Hippocampal formation (tissue), 2 donors: ENCODE data around the gene PRM1.

ENCODE experiments used
- DNase-seq, 2 donors: peaks; one replicate each; lab custom pipeline; 2025; lab: John Stamatoyannopoulos, UW

The PRM1 gene

DNA sequence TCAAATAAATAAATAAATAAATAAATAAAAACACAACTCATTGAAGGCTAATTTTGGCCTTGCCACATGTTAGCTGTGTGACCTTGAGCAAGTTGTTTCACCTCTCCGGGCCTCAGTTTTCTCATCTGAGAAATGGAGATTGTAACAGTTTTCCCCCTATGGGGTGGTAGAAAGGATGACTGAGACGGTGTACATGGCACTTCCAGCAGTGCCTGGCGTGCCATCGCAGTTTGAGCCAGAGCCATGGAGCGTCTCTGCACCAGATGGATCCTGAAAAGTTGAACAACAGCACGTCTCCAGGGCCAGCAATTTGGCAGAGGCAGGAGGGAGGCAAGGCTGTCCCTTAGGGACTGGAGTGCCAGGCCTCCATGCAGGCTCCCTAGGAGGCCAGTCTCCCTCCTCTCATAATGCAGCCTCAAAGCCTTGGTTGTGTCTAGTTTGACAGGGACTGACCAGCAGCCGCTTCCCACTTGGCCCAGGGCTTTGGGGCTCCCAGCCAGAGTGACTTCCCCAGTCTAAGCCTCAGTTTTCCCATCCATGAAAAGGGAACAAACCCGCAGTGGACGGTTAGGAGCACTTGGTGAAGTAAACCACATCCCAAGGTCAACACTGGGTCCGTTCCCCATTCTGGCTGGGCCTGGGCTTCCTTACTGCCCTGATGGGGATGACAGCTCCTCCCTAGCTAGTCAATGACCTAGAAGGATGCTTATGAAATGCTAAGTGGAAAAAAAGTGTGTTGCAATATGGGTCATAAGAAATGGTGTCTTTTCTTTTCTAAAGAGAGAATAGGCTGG is 44.5 kb downstream of the PRM1 start:
- DNase-seq, result no peak

DNA sequence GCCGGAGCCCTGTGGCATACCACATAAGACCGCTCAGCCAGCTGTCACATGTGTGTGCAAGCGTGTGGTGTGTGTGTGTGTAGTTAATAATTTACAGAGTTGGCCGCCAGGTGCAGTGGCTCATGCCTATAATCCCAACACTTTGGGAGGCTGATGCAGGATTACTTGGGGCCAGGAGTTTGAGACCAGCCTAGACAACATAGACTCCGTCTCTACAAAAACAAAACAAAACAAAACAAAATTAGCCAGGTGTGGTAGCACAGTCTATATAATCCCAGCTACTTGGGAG is 45.5 kb downstream of the PRM1 start:
- DNase-seq, result no peak

DNA sequence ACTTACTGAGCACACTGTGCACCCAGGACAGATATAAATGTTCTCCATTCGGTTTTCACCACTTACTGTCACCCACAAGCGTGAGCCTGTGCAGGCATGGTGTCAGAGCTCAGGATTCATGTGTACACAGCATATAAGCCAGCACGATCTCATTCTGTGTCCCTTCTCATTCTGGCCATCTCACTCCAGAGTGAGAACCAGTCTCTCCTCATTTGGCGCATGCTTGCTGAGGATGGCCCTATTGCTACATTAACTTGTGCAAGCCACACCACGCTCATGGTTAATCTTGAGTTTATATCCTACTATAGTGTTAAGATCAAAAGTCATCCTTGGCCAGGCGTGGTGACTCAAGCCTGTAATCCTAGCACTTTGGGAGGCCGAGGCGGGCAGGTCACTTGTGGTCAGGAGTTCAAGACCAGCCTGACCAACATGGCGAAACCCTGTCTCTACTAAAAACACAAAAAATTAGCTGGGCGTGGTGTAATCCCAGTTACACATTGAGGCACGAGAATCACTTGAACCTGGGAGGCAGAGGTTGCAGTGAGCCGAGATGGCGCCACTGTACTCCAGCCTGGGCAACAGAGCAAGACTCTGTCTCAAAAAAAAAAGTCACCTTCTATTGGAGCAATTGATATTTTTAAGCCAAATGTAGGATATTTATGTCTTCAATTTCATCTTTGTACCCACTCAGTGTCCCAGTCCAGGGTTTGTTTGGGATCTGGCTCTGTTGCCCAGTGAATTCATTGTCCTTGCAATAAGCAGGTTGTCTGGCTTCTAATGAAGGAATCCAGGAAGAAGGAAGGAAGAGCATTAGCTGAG is 46.0 kb downstream of the PRM1 start:
- DNase-seq, result no peak

DNA sequence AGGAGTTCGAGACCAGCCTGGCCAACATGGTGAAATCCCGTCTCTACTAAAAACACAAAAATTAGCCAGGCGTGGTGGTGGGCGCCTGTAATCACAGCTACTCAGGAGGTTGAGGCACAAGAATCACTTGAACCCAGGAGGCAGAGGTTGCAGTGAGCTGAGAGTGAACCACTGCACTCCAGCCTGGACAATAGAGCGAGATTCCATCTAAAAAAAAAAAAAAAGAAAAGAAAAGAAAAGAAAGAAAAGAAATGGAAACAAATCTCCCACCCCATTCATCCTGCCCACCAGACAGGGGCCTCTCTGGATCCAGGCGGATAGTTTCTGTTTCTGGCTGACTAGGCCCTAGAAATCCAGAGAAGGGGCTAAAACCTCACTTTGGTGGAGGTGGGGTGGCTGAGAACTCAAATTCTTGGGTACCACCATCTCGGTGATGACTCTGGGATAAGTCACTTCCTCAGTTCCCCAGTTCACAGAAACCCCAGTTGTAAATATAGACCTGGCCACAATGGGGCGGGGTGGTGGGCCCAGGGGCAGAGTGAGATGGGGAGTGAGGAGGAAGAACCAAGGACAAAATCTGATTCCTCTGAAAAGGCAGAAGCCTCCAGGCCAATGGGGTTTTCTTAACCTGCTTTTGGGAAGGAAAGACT is 47.3 kb downstream of the PRM1 start:
- DNase-seq, result no peak

DNA sequence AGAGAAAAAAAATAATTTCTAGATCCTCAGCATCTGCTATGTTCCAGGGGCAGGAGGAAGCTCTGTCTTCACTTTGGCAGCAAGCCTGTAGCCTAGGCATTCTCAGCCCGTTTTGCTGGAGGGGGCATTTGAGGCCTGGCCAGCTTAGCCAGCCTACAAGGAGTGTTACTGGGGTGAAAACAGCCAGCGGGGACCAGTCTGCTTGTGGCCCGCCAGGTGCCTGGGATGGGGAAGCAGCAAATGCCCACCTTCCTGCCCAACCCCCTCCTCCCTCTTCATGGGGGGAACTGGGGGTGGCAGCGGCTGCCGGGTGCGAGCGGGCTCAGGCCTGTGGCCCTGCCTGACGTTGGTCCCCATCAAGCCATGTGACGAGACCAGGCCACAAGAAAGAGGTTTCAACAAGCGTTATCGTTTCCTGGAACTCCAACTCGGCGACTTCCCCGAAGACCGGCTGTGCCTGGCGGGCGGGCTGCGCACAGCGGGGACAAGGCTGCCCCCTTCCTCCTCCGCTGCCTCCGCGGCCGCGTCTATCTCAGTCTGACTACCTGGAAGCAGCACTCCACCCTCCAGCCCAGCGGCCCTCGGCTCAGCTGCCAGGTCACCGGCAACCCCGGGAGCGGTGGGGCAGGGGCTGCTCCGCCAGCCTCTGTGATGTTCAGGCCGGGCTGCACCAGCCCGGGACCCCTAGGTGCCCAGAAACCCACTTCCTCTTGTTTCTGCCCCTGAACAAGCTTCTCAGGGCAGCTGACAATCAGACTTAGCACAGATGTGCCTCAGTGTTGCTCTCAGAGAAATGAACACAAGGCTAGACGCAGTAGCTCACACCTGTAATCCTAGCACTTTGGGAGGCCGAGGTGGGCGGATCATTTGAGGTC is 48.0 kb downstream of the PRM1 start:
- peak in 1 of 2 donors; percentile 1 for DNase-seq

DNA sequence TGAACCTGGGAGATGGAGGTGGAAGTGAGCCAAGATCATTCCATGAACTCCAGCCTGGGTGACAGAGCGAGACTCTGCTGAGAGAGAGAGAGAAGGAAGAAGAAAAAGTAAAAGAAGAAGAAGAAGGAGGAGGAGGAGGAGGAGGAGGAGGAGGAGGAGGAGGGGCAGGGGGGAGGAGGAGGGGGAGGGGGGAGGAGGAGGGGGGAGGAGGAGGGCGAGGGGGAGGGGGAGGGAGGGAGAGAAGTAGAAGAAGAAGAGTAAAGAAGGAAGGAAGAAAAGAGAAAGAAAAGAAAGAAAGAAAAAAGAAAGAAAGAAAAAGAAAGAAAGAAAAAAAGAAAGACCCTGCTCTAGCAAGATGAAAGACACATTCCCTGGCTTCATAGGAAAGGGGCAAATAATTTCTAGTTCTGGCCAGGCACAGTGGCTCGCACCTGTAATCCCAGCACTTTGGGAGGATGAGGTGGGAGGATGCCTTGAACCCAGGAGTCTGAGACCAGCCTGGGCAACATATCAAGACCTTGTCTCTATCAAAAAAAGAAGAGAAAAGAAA is 48.8 kb downstream of the PRM1 start:
- DNase-seq, result no peak

DNA sequence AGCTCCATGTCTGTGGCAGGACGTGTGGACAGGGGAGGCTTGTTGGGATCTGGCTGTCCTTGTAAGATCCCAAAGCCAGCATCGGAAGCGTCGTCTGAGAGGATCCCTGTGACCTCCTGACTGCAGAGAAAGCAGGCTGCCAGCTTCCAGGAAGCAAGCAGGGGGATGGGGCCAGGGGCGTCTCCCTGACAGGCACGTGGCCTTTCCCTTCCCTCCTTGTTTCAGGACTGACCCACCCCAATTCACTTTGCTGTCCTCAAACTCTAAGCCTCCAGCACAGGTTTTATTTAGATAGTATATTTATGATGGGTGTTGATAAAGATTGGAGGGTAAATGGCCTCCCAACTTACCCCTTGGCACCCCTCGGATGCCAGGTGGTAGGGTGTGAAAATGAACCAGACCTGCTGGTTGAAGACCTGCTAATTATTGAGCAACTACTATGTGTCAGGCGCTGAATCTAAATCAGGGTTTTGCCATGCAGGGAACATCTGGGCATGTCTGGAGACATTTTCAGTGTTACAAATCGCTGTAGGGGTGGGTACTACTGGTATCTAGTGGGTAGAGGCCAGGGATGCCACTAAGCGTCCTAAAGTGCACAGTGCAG is 49.7 kb downstream of the PRM1 start:
- DNase-seq, result no peak
